Neural cell (in vitro differentiated cells): ENCODE data around the gene MUC5B. TPM values are rescaled to one million over a fixed set of nuclear protein-coding genes. Genes with fewer than 3 reads are reported as not detected.

ENCODE experiments used
- H2AFZ ChIP-seq: fragments of 200-600, 300-800 bp; sonication (generic), shearing (Covaris generic); 2 replicates; pipeline ENCODE4 v1.6.0; 2014; ENCODE audit warnings: low read depth, mild to moderate bottlenecking, antibody characterized with exemption, low read length, moderate library complexity
- H3F3A ChIP-seq: fragments of 200-600 bp; shearing (Covaris generic); 2 replicates; pipeline ENCODE4 v1.6.1; 2016; ENCODE audit warnings: mild to moderate bottlenecking, moderate library complexity, mixed read lengths, antibody characterized with exemption, low read length; ENCODE audit not compliant: insufficient read depth, poor library complexity, severe bottlenecking
- H3K27ac ChIP-seq: fragments of 200-600, 300-800 bp; sonication (generic), shearing (Covaris generic); 2 replicates; pipeline ENCODE4 v1.5.1; 2014; ENCODE audit warnings: mild to moderate bottlenecking, low read length, moderate library complexity
- H3K27me3 ChIP-seq: fragments of 300-800, 200-600 bp; sonication (generic), shearing (Covaris generic); 2 replicates; pipeline ENCODE4 v1.6.0; 2014; ENCODE audit warnings: mild to moderate bottlenecking, low read depth, low read length, moderate library complexity; ENCODE audit not compliant: insufficient read depth
- H3K36me3 ChIP-seq: fragments of 300-800, 200-600 bp; sonication (generic), shearing (Covaris generic); 2 replicates; pipeline ENCODE4 v1.5.1; 2014; ENCODE audit warnings: mild to moderate bottlenecking, antibody characterized with exemption, low read length, moderate library complexity; ENCODE audit not compliant: insufficient read depth
- H3K4me2 ChIP-seq: fragments of 300-800, 200-600 bp; sonication (generic), shearing (Covaris generic); 2 replicates; pipeline ENCODE4 v1.6.0; 2014; ENCODE audit warnings: mild to moderate bottlenecking, low read length
- H3K4me3 ChIP-seq: fragments of 300-800, 200-600 bp; sonication (generic), shearing (Covaris generic); 2 replicates; pipeline ENCODE4 v1.5.1; 2014; ENCODE audit warnings: mild to moderate bottlenecking, low read length, moderate library complexity
- H3K79me2 ChIP-seq: fragments of 200-600 bp; shearing (Covaris generic); replicated peaks from 2 replicates; pipeline ENCODE4 v1.6.0; 2014; ENCODE audit warnings: mild to moderate bottlenecking, low read length, moderate library complexity; ENCODE audit not compliant: insufficient read depth
- H3K9ac ChIP-seq: fragments of 300-800, 200-600 bp; sonication (generic), shearing (Covaris generic); 2 replicates; pipeline ENCODE4 v1.6.1; 2016; ENCODE audit warnings: mild to moderate bottlenecking, low read length, mixed read lengths
- H3K9me2 ChIP-seq: fragments of 200-600 bp; shearing (Covaris generic); 2 replicates; pipeline ENCODE4 v1.6.1; 2016; ENCODE audit warnings: mild to moderate bottlenecking, low read length, mixed read lengths; ENCODE audit not compliant: insufficient read depth
- H3K9me3 ChIP-seq: fragments of 200-600, 300-800 bp; sonication (generic), shearing (Covaris generic); 2 replicates; pipeline ENCODE4 v1.6.1; 2016; ENCODE audit warnings: mild to moderate bottlenecking, mixed run types, low read length, moderate library complexity, mixed read lengths
- H4K20me1 ChIP-seq: fragments of 200-600 bp; shearing (Covaris generic); 2 replicates; pipeline ENCODE4 v1.6.1; 2016; ENCODE audit warnings: mild to moderate bottlenecking, mixed run types; ENCODE audit not compliant: insufficient read depth
- EP300 ChIP-seq: fragments of 450-650 bp; conservative IDR thresholded peaks from 2 replicates; pipeline ENCODE4 v1.6.1; 2014; ENCODE audit warnings: antibody characterized with exemption, mild to moderate bottlenecking, moderate library complexity; ENCODE audit not compliant: poor library complexity, severe bottlenecking
- EZH2 ChIP-seq: fragments of 200-600, 300-800 bp; shearing (Covaris generic), sonication (generic); IDR thresholded peaks from 2 replicates; pipeline ENCODE4 v1.6.1; 2014; ENCODE audit warnings: antibody characterized with exemption, low read length, borderline replicate concordance, mild to moderate bottlenecking; ENCODE audit not compliant: insufficient read depth, poor library complexity, severe bottlenecking
- MXI1 ChIP-seq: fragments of 450-650 bp; conservative IDR thresholded peaks from 2 replicates; pipeline ENCODE4 v1.6.1; 2014; ENCODE audit warnings: antibody characterized with exemption, mild to moderate bottlenecking; ENCODE audit not compliant: poor library complexity, severe bottlenecking
- POLR2AphosphoS5 ChIP-seq: IDR thresholded peaks from 2 replicates; pipeline ENCODE4 v1.6.1; 2012
- RAD21 ChIP-seq: fragments of 450-650 bp; conservative IDR thresholded peaks from 2 replicates; pipeline ENCODE4 v1.6.1; 2014; ENCODE audit warnings: antibody characterized with exemption, mild to moderate bottlenecking, moderate library complexity
- SMC3 ChIP-seq: fragments of 450-650 bp; conservative IDR thresholded peaks from 2 replicates; pipeline ENCODE4 v1.6.1; 2014; ENCODE audit warnings: antibody characterized with exemption, mild to moderate bottlenecking, moderate library complexity; ENCODE audit not compliant: poor library complexity
- TAF1 ChIP-seq: IDR thresholded peaks from 2 replicates; pipeline ENCODE4 v1.6.1; 2012; ENCODE audit warnings: low read depth
- polyA plus RNA-seq: library from polyadenylated mRNA; depleted of rRNA; stranded (reverse); fragments of >200 nt; gene quantifications from 2 replicates; pipeline ENCODE4 v1.2.3, GENCODE V29; 2014
- TF ChIP-seq, protein P1 (sequence below): IDR thresholded peaks from 2 replicates; pipeline ENCODE4 v1.6.1; 2012; ENCODE audit warnings: borderline replicate concordance
- TF ChIP-seq, protein P2 (sequence below): fragments of 450-650 bp; IDR thresholded peaks from 2 replicates; pipeline ENCODE4 v1.5.1; 2014; ENCODE audit warnings: antibody characterized with exemption, mild to moderate bottlenecking, moderate library complexity; ENCODE audit not compliant: poor library complexity, severe bottlenecking

The MUC5B gene
- polyA plus RNA-seq, 1 donor from 2014 or later = not detected

DNA sequence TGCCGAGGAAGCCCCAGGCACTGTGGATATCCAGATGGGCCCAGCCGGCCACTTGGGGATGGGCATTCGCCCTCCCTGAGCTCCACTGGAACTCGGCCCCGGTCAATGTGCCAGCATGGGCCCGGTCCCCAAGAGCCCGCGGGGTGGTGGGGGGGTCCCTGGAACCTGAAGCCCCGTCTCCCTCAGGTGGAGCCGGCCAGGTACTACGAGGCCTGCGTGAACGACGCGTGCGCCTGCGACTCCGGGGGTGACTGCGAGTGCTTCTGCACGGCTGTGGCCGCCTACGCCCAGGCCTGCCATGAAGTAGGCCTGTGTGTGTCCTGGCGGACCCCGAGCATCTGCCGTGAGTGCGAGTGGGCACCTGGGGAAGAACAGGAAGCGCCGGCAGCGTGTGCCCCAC lies 44.0 kb upstream of the MUC5B start:
- H3K9ac ChIP-seq = no peak overlapping the region
- no peak overlapping the region for H3K4me3 ChIP-seq
- H3K9me2 ChIP-seq = no peaks in the 10 kb centered on the region
- no peaks in the 10 kb centered on the region for H3F3A ChIP-seq
- TF ChIP-seq TAF1 (no peak), MXI1 (no peak), EZH2 (no peak), EP300 (no peak), RAD21 (no peak), SMC3 (no peak), POLR2AphosphoS5 (no peak)
- TF ChIP-seq, protein P1, sequence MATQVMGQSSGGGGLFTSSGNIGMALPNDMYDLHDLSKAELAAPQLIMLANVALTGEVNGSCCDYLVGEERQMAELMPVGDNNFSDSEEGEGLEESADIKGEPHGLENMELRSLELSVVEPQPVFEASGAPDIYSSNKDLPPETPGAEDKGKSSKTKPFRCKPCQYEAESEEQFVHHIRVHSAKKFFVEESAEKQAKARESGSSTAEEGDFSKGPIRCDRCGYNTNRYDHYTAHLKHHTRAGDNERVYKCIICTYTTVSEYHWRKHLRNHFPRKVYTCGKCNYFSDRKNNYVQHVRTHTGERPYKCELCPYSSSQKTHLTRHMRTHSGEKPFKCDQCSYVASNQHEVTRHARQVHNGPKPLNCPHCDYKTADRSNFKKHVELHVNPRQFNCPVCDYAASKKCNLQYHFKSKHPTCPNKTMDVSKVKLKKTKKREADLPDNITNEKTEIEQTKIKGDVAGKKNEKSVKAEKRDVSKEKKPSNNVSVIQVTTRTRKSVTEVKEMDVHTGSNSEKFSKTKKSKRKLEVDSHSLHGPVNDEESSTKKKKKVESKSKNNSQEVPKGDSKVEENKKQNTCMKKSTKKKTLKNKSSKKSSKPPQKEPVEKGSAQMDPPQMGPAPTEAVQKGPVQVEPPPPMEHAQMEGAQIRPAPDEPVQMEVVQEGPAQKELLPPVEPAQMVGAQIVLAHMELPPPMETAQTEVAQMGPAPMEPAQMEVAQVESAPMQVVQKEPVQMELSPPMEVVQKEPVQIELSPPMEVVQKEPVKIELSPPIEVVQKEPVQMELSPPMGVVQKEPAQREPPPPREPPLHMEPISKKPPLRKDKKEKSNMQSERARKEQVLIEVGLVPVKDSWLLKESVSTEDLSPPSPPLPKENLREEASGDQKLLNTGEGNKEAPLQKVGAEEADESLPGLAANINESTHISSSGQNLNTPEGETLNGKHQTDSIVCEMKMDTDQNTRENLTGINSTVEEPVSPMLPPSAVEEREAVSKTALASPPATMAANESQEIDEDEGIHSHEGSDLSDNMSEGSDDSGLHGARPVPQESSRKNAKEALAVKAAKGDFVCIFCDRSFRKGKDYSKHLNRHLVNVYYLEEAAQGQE = no peak
- TF ChIP-seq, protein P2, sequence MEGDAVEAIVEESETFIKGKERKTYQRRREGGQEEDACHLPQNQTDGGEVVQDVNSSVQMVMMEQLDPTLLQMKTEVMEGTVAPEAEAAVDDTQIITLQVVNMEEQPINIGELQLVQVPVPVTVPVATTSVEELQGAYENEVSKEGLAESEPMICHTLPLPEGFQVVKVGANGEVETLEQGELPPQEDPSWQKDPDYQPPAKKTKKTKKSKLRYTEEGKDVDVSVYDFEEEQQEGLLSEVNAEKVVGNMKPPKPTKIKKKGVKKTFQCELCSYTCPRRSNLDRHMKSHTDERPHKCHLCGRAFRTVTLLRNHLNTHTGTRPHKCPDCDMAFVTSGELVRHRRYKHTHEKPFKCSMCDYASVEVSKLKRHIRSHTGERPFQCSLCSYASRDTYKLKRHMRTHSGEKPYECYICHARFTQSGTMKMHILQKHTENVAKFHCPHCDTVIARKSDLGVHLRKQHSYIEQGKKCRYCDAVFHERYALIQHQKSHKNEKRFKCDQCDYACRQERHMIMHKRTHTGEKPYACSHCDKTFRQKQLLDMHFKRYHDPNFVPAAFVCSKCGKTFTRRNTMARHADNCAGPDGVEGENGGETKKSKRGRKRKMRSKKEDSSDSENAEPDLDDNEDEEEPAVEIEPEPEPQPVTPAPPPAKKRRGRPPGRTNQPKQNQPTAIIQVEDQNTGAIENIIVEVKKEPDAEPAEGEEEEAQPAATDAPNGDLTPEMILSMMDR = no peak
- no peaks in the 10 kb centered on the region for H3K36me3 ChIP-seq
- H3K4me2 ChIP-seq = no peak overlapping the region
- H3K27me3 ChIP-seq = no peaks in the 10 kb centered on the region
- H4K20me1 ChIP-seq = no peaks in the 10 kb centered on the region
- no peak overlapping the region for H3K27ac ChIP-seq
- H3K79me2 ChIP-seq = no peaks in the 10 kb centered on the region
- H3K9me3 ChIP-seq = no peaks in the 10 kb centered on the region
- no peak overlapping the region for H2AFZ ChIP-seq

DNA sequence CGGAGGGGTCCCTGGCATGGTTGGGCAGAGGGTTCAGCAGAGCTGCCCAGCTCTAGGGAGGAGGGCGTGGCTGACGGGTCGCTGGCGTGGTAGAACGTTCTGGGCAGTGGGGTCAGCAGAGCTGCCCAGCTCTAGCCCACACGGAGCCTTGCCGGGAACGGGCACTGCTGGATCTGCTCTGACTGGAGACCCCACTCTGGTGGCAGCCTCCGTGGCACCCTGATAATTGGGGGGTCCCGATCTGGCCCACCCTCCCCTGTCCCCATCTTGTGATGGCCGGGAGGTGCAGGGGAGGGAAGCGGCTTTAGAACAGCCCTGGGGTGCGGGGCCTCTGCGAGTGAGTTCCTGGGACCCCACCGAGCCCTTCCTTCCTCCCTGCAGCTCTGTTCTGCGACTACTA lies 43.2 kb upstream of the MUC5B start:
- Histone ChIP-seq H3K9me3 (no peaks in the 10 kb centered on the region), H3K27ac (no peak overlapping the region), H3K9ac (no peak overlapping the region), H3K36me3 (no peaks in the 10 kb centered on the region), H3K4me3 (no peak overlapping the region), H2AFZ (no peak overlapping the region), H3K4me2 (no peak overlapping the region), H3K79me2 (no peaks in the 10 kb centered on the region), H3K27me3 (no peaks in the 10 kb centered on the region), H3K9me2 (no peaks in the 10 kb centered on the region), H4K20me1 (no peaks in the 10 kb centered on the region), H3F3A (no peaks in the 10 kb centered on the region)
- no peak for TF ChIP-seq TAF1
- TF ChIP-seq EZH2 = no peak
- no peak for TF ChIP-seq RAD21
- no peak for TF ChIP-seq MXI1
- TF ChIP-seq, protein P1 = no peak
- TF ChIP-seq POLR2AphosphoS5 = no peak
